Ovary (tissue), 9 donors: ENCODE results near the gene PEPD. TPM values are rescaled to one million over a fixed set of nuclear protein-coding genes. Genes with fewer than 3 reads are reported as not detected.

Source experiments
- DNase-seq, 5 donors: peaks; one replicate each; pipeline ENCODE4 v3.0.0-alpha.2; 2019 to 2020
- H3K27ac ChIP-seq, 2 donors: fragments of 200-600 bp; one replicate each; pipeline versions ENCODE4 v1.5.1 to v1.8.0; 2019 to 2022
- H3K27me3 ChIP-seq: fragments of 200-600 bp; one replicate; pipeline ENCODE4 v1.8.0; 2022
- H3K36me3 ChIP-seq: fragments of 200-600 bp; sonication (generic); one replicate; pipeline ENCODE4 v1.5.1; 2019
- H3K4me1 ChIP-seq: one replicate; pipeline ENCODE4 v1.8.1; 2013; ENCODE audit warnings: mild to moderate bottlenecking, moderate library complexity; ENCODE audit not compliant: insufficient read depth
- H3K4me3 ChIP-seq: fragments of 200-600 bp; sonication (generic); one replicate; pipeline ENCODE4 v1.5.1; 2017
- H3K9me3 ChIP-seq, 2 donors: fragments of 200-600 bp in 1 of 2; sonication (generic) in 1 of 2; one replicate each; pipeline versions ENCODE4 v1.5.1 to v1.8.1; 2013 to 2019; ENCODE audit warnings: mild to moderate bottlenecking in 1 of 2, moderate library complexity in 1 of 2
- EP300 ChIP-seq: sonication (generic); formaldehyde crosslinking; IDR thresholded peaks from one replicate; pipeline ENCODE4 v1.6.1; 2017; ENCODE audit warnings: antibody characterized with exemption
- POLR2A ChIP-seq: fragments of 450-650 bp; IDR thresholded peaks from one replicate; pipeline ENCODE4 v1.6.1; 2017; ENCODE audit warnings: antibody characterized with exemption, mild to moderate bottlenecking, moderate library complexity
- WGBS, 3 donors: extraction: QIAGEN DNeasy Blood & Tissue Kit in 1 of 3; methylation state at CpG; one replicate each; pipeline versions ENCODE4 v1.1.5 to v1.1.7; 2013 to 2017; 5-methylcytosine and 5-hydroxymethylcytosine counted together
- intact Hi-C, 4 donors: fragments of 100-400 bp; cut with DNase I; formaldehyde crosslinking; loops; one replicate each; pipeline versions ENCODE4 v1.11.0 to v1.15.1; 2022 to 2023
- polyA plus RNA-seq, 2 donors: library from polyadenylated mRNA; stranded (reverse); fragments of 200-250 nt in 1 of 2; fragments of 350-450 nt in 1 of 2; fragmentation: Illumina TruSeq in 1 of 2; extraction: RNeasy Lipid Tissue Mini Kit (QIAGEN cat#74804) in 1 of 2; gene quantifications; one replicate each; pipeline ENCODE4 v1.2.3, GENCODE V29; 2013 to 2014
- total RNA-seq, 7 donors: library from RNA; depleted of rRNA in 2 of 7; stranded (reverse); fragments of >200 nt in 2 of 7; fragmentation: NEBNext Ultra II Directional in 3 of 7; extraction: Animal tissue kit (Norgen Biotek cat#: 25700) in 3 of 7; gene quantifications; one replicate each; pipeline versions ENCODE4 v1.1.0 to v1.2.4, GENCODE V29; 2016 to 2023
- TF ChIP-seq, protein P1 (sequence below), 3 donors: fragments of 450-650 bp in 2 of 3; fragments of 200-600 bp in 1 of 3; IDR thresholded peaks; one replicate each; pipeline versions ENCODE4 v1.5.1 to v1.8.0; 2016 to 2022; ENCODE audit warnings: antibody characterized with exemption in 3 of 3, mild to moderate bottlenecking in 1 of 3
- donor health status: DM: no; HTN: no; CAD: no; lungs with moderate emphysema.
- donor health status: DM: no; HTN: no; CAD: no.
- donor health status: Bipolar disorder and iron deficiency.
- donor health status: DM: yes; HTN: yes; CAD: no.
- donor health status: DM: no; HTN: no; CAD: no.
- donor health status: DM: yes; HTN: yes; CAD: no.

PEPD gene
- total and polyA plus RNA-seq, 9 donors: 38.7 to 66.9 (median 58.9) TPM

DNA sequence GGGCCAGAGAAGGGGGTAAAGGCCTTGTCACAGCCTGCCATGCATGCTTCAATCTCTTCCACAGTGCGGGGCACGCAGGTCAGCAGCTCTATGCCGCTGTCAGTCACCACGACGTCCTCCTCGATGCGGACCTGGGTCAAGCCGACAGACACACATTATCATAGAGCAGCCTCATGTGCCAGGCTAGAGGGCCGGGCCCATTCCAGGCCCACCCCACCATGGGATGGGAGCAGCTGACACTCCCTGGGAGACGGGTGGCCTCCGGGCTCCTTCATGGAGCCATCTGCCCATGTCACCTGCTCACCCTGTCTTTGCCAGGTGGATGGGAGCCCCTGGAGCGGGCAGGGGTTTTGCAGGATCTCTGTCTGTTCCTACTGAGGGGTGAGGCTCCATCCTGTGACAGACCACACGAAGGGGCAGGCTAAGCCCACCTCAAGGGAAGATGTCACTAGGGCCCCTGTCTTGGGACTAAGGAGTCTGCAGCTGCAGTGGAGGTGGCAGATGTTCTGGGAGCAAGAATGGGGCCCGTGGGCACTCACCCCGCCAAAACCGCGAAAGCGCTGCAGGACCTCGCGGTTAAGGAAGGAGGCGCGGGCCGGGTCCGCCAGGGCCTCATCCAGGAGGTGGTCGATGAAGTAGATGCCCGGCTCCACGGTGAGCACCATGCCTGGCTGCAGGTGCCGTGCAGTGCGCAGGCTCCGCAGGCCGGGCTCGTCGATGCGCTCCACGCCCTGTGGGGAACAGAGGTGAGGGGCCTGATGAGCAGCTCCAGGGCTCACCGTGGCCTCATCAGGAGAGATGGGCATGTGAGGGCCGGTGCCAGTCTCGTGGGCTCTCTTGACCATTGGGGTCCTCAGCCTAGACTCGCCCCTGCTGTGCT, 134.0 kb downstream of the PEPD start:
- DNase-seq: no peak
- no peak overlapping the region for H3K27ac ChIP-seq
- TF ChIP-seq EP300: no peak
- TF ChIP-seq POLR2A: no peak
- TF ChIP-seq, protein P1, sequence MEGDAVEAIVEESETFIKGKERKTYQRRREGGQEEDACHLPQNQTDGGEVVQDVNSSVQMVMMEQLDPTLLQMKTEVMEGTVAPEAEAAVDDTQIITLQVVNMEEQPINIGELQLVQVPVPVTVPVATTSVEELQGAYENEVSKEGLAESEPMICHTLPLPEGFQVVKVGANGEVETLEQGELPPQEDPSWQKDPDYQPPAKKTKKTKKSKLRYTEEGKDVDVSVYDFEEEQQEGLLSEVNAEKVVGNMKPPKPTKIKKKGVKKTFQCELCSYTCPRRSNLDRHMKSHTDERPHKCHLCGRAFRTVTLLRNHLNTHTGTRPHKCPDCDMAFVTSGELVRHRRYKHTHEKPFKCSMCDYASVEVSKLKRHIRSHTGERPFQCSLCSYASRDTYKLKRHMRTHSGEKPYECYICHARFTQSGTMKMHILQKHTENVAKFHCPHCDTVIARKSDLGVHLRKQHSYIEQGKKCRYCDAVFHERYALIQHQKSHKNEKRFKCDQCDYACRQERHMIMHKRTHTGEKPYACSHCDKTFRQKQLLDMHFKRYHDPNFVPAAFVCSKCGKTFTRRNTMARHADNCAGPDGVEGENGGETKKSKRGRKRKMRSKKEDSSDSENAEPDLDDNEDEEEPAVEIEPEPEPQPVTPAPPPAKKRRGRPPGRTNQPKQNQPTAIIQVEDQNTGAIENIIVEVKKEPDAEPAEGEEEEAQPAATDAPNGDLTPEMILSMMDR (IDR thresholded peaks at IDR 0.05): no peak
- no peaks in the 10 kb centered on the region for H3K9me3 ChIP-seq
- WGBS, 3 donors: 93 to 97% (median 96%) methylated on average over 37 to 39 of the region's 39 CpGs
- H3K36me3 ChIP-seq: no peaks in the 10 kb centered on the region
- peaks cover 4% of the 10 kb centered on the region for H3K4me1 ChIP-seq
- intact Hi-C loops: no loop called here
- H3K27me3 ChIP-seq: no peaks in the 10 kb centered on the region
- H3K4me3 ChIP-seq: no peak overlapping the region

- Histone ChIP-seq H3K36me3 (no peaks in the 10 kb centered on the region), H3K27me3 (no peaks in the 10 kb centered on the region), H3K4me1 (peaks cover 4% of the 10 kb centered on the region), H3K27ac (no peak overlapping the region), H3K9me3 (no peaks in the 10 kb centered on the region), H3K4me3 (no peak overlapping the region)
- DNase-seq: no peak
- WGBS, 3 donors: 86 to 87% (median 87%) methylated on average over 15 of the region's 15 CpGs
- intact Hi-C loops: no loop called here
- TF ChIP-seq EP300: no peak
- TF ChIP-seq POLR2A: no peak
- TF ChIP-seq, protein P1 (IDR thresholded peaks at IDR 0.05): no peak
Measured at GRCh38 chr19:33386361-33386858, 135.2 kb downstream of the PEPD start.

- no peaks in the 10 kb centered on the region for H3K27me3 ChIP-seq
- no peaks in the 10 kb centered on the region for H3K36me3 ChIP-seq
- intact Hi-C loops: no loop called here
- DNase-seq: no peak
- 78 to 87% (median 83%) methylated on average over 6 of the region's 6 CpGs for WGBS, 3 donors
- no peak for TF ChIP-seq EP300
- TF ChIP-seq POLR2A: no peak
- TF ChIP-seq, protein P1 (IDR thresholded peaks at IDR 0.05): no peak
- H3K9me3 ChIP-seq: no peaks in the 10 kb centered on the region
- no peak overlapping the region for H3K4me3 ChIP-seq
- peaks cover 4% of the 10 kb centered on the region for H3K4me1 ChIP-seq
- no peak overlapping the region for H3K27ac ChIP-seq
Measured at GRCh38 chr19:33385956-33386355, 135.6 kb downstream of the PEPD start.

- H3K4me3 ChIP-seq: no peak overlapping the region
- TF ChIP-seq EP300 (no peak), POLR2A (no peak)
- TF ChIP-seq, protein P1 (IDR thresholded peaks at IDR 0.05): no peak
- no peak overlapping the region for H3K27ac ChIP-seq
- intact Hi-C loops: no loop called here
- H3K27me3 ChIP-seq: no peaks in the 10 kb centered on the region
- no peaks in the 10 kb centered on the region for H3K36me3 ChIP-seq
- no peaks in the 10 kb centered on the region for H3K9me3 ChIP-seq
- no peak for DNase-seq
- WGBS, 3 donors: 94 to 97% (median 96%) methylated on average over 8 of the region's 8 CpGs
- no peaks in the 10 kb centered on the region for H3K4me1 ChIP-seq
Measured at GRCh38 chr19:33384983-33385382, 136.6 kb downstream of the PEPD start.
